OCI-M1 (cell line): Measurements from ENCODE around the gene EMID1.

ENCODE experiments used
- DNase-seq: peaks from one replicate; lab custom pipeline; 2025; lab: John Stamatoyannopoulos, UW

Gene EMID1

GRCh38 chr22:29298641-29299040 is 92.9 kb downstream of the EMID1 start:
- DNase-seq, result no peak

DNA sequence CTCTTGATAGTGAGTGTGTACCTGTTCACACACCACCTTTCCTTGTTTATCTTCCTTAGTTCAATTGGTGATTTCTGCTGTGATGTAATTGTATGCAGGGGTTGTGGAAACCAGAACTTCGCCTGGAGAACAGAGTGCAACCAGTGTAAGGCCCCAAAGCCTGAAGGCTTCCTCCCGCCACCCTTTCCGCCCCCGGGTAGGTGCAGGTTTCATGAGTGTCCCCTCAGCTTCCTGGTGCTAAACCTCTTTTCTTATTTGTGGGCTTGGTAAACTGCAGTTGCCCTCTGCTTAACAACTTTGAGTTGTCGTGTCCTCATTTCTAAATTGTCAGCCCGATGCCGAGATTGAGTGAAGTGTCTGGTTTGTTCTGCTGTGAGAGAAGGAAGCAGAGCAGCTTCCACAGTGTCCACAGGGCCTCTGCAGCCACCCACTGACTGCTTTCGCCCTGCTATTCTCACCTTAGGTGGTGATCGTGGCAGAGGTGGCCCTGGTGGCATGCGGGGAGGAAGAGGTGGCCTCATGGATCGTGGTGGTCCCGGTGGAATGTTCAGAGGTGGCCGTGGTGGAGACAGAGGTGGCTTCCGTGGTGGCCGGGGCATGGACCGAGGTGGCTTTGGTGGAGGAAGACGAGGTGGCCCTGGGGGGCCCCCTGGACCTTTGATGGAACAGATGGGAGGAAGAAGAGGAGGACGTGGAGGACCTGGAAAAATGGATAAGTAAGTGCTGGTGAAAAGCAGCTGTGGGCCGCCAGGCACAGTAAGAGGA is 93.6 kb downstream of the EMID1 start:
- DNase-seq, result no peak

GRCh38 chr22:29300467-29300806 is 94.7 kb downstream of the EMID1 start:
- no peak for DNase-seq

DNA sequence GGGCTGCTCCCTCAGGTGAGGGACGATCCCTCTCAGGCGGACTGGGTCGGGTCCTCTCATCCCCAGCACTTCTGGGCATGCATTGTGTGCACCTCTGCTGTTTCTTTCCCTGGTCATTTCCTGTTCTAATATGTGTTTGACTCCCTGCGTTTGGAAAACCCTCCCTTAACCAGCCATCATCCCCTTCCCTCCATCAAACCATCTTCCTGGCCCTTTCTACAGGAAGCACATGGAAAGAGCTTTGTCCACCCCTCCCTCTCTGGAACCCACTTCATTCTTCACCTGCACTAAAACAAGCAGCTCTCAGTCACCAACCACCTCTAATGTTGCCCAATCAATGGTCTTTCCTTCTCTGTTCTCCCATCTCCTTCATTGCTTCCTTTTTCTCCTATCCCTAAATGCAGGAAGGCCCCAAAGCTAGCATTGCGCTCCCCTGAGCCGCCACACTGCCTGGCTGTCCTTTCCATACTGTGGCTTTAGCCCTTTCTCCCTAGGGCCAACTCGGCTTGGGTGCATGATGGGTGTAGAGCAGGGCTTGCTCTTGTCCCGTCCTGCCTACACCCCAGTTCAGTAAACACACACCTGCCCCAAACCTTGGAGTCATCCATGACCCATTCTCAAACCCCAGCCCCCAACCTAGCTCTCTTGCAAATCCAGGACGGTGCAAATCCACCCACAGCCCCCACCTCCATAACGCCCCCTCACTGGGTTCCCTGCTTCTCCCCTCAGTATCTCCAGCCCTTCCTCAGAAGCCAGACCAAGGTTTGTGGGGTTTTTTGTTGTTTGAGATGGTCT is 95.3 kb downstream of the EMID1 start:
- DNase-seq, result peak; percentile 37

DNA sequence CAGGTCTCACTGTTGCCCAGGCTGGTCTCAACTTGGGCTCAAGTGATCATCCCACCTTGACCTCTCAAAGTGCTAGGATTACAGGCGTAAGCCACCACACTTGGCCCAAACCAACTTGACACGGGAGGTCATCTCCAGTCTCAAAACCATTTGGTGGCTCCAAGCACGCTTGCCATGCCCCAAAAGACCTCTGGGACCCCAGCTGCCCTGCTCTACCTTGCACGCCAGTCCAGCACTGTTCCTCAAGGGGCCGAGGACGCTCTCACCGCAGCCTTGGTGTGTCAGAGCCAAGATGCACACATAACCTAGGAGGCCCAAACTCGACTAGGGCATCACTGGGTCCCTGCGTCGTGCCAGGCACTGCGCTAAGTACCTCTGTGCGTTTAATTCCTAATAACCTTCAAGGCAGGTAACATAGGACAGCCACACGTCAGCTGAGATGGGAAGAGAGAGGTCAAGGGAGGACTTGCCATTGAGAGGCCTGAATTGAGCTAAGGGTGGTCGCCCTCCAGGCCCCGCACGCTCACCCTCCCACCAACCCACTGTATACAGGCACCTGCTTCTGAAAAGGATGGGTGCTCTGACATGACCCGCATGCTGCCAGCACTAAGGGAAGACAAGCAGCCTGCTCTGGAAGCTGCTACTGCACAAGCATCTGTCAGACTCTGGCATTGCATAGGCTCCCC is 96.2 kb downstream of the EMID1 start:
- no peak for DNase-seq

GRCh38 chr22:29302402-29302680 is 96.6 kb downstream of the EMID1 start:
- DNase-seq, result no peak

DNA sequence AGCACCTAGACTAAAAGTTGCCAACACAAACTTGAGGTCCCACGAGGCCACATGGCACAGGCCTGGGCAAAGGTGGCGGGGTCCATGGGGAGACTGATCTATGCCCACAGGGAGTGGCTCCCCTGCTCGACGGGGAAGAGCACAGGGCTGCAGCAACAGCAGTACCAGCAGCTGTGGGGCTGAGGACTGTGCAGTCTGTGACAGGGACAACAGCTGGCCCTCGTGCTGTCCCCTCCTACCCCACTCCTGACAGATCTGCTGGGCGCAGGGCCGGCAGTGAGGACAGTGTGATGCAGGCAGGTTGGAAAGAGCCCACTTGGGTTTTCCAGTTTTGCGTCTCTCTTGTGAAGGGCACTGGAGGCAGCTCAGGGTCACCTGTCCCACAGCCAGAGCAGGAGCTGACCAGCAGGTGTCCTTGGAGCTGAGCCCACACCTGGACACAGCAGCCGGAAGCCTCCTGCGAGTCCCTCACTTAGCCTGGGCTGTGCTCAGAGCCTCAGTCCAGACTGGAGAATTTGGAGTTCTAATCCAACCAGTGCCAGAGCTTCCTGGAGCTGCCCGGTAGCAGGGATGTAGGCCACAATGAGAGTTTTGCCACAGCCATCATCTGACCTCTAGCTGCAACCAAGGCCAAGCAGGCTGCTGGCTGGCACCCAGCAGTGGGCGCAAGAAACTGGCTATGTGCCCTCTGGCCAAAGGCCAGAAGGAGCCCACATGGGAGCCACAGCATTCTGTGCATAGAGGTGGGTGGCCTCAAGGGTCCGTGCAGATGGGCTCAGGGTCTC is 97.2 kb downstream of the EMID1 start:
- DNase-seq, result peak; percentile 59

DNA sequence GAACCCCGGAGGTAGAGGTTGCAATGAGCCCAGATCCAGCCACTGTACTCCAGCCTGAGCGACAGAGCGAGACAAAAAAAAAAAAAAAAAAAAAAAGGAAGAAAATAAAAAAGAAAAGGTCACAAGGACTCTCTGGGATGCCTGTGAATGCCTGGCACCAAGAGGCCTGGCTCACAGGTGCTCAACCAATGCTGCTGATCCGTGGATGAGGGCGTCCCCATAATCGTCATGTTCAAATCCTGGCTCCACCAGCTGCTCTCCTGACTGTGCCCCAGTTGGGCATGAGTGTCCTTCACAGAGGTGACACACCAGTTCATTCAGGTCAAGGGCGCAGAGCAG is 100.1 kb downstream of the EMID1 start:
- no peak for DNase-seq

DNA sequence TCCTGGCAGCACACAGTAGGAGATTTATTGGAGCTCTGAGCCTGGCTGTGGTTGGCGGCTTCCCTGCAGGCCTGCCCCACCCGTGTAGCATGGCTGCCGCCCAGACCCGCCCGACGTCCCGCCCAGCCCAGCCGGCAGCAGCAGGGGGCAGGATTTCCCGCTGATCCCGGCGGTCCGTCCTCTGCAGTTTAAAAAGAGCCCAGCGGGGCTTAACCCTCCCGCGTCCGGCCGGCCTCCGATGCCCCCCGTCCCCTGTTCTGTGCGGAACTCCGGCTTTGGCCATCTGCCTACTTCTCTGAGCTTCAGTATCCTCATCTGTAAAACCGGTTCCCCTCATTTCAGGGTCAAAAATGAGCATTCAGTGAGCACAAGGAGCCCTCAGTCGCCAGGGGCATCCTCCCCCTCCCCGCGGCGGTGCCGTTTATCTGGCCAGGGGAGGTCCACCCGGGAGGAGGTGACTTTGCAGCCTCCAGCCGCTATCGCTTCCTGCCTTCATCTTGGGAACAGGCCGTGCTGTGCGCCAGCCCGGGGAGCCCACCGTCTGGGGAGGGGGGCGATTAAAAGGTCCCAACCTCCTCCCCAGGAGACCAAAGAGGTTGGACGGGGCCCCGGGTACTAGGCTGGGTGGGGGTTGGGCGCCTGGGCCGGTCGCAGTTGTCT is 100.6 kb downstream of the EMID1 start, which contains the start of gene GAS2L1:
GAS2L1 (plus strand) TSS at position 476 of the 660 bp plus-strand sequence. CDS start 1,456 bp downstream, outside the sequence.
- peak; percentile 91 for DNase-seq

DNA sequence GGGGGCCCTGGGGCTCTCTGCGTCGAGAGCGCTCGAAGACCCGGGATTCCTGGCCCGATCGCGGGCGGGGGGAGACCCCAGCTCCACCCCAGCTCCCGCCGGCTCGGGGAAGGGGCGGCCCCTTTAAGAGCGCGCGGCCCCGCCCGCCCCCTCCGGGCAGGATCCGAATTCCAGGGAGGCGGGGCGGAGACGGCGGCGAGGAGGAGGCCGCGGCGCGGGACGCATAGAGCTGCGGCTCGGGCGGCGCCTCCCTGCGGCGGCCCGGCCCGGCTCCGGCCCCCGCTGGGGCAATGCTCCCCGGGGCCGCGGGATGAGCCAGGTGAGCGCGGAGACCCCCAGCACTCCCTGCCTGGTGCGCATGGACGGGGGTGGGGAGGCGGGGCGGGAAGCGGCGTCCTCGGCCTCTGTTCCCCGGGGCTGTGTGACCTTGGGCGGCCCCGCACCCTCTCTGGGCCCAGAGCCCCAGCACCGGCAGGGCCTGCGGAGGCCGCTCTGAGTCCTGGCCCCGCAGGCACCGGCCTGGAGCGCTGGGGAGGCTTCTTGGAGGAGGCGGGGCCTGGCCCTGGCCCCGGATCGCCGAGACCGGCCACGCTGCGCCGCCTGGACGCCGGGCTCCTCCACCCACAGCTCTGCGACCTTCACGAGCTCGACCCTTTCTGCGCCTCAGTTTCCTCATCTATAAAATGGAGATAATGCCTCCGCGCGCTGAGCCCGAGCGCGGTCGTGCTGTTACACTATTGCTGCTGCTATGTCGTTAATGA is 101.3 kb downstream of the EMID1 start:
- DNase-seq, result peak; percentile 83

- no peak for DNase-seq
Measured at GRCh38 chr22:29307596-29308147, 102.0 kb downstream of the EMID1 start.

- DNase-seq, result no peak
Measured at GRCh38 chr22:29308148-29308790, 102.6 kb downstream of the EMID1 start.

- DNase-seq, result peak; percentile 22
Measured at GRCh38 chr22:29308791-29309262, 103.1 kb downstream of the EMID1 start.
